ENCODE results near the gene MTURN. TPM values are rescaled to one million over a fixed set of nuclear protein-coding genes. Genes with fewer than 3 reads are reported as not detected.

The MTURN gene
- total RNA-seq, 2 experiments from 2014 or later, result 38.4 to 38.9 TPM

- Mint-ChIP-seq H3K4me3 (peak overlapping the region; percentile 91), H3K4me1 (ENCODE audit: low read depth) (peaks cover 20% of the 10 kb centered on the region), H3K27ac (peak overlapping the region; percentile 89), H3K27me3 (peaks cover 6% of the 10 kb centered on the region), H3K36me3 (ENCODE audit: low read depth) (peaks cover 17% of the 10 kb centered on the region), H3K9me3 (no peaks in the 10 kb centered on the region)
- CTCF ChIA-PET, result no interaction called here
- Histone ChIP-seq H3K36me3 (ENCODE audit: insufficient read depth, low read length) (no peaks in the 10 kb centered on the region), H3K9me3 (ENCODE audit: control insufficient read depth in 1 of 2, insufficient read depth in 1 of 2, low read length in 2 of 2) (no peaks in the 10 kb centered on the region), H3K4me1 (ENCODE audit: insufficient read depth, low read length) (peaks cover 20% of the 10 kb centered on the region), H3K4me3 (ENCODE audit: low read length) (peak overlapping the region; percentile 94), H3K27ac (ENCODE audit: low read depth in 1 of 2, low read length in 2 of 2) (no peak overlapping the region), H3K27me3 (ENCODE audit: control insufficient read depth in 1 of 2, insufficient read depth in 2 of 2, low read length in 2 of 2) (no peaks in the 10 kb centered on the region)
- intact Hi-C loops (cut with DNase I, micrococcal nuclease), result loop anchor here (2.0 to 10.0 kb wide), 4 partner anchors 105 to 219 kb away; partner anchors contain the start of genes FKBP14 (in 1 of the 2), PLEKHA8 (in 1 of the 2) and ZNRF2 (in 1 of the 2)
- POLR2A ChIA-PET, result interaction anchor here (0.7 to 2.7 kb wide), 15 partner anchors 12 to 459 kb away, joined by 3 to 14 read pairs (median 5); partner anchors contain the start of genes FKBP14, NOD1 and ZNRF2
- ATAC-seq (ENCODE audit: poor library complexity) (peak; percentile 43), DNase-seq (peak; percentile 40 to 82 (median 57))
- TF ChIP-seq, protein P1, sequence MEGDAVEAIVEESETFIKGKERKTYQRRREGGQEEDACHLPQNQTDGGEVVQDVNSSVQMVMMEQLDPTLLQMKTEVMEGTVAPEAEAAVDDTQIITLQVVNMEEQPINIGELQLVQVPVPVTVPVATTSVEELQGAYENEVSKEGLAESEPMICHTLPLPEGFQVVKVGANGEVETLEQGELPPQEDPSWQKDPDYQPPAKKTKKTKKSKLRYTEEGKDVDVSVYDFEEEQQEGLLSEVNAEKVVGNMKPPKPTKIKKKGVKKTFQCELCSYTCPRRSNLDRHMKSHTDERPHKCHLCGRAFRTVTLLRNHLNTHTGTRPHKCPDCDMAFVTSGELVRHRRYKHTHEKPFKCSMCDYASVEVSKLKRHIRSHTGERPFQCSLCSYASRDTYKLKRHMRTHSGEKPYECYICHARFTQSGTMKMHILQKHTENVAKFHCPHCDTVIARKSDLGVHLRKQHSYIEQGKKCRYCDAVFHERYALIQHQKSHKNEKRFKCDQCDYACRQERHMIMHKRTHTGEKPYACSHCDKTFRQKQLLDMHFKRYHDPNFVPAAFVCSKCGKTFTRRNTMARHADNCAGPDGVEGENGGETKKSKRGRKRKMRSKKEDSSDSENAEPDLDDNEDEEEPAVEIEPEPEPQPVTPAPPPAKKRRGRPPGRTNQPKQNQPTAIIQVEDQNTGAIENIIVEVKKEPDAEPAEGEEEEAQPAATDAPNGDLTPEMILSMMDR (IDR thresholded peaks at IDR 0.05), result no peak
Measured at GRCh38 chr7:30135301-30136116, 723 bp downstream of the MTURN start.

DNA sequence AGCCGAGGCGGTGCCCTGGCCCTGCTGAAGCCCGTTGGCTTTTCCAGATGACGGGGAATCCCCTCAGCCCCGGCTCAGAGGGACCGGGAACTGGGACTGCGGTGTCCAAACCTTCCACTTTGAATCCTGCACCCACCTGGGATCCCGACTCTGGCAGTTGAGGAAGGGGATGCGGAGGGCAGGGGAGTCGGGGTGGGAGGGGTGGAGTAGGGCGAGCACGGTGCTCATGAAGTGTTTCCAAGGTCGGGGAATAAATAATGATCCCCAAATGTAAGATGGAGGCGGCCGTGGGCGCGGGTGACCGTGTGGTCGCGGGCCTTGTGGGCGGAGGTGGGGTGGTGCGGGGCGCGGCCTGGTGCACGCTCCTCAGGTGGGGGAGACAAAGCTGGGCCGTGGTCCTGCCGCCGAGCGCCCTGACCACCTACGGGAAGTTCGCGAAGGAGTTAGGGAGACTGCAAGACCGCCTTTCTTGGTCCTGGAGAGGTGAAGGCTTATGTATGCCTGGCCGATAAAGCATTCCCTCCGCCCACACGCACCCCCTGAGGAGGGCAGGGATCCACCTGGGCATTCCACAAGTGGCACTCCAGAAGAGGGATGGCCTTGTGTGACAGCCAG lies 1.4 kb downstream of the MTURN start:
- intact Hi-C loops (cut with DNase I, micrococcal nuclease), result loop anchor here (10.0 kb wide), 3 partner anchors 111 to 219 kb away; partner anchors contain the start of genes FKBP14 (in 1 of the 2), PLEKHA8 (in 1 of the 2) and ZNRF2 (in 1 of the 2)
- Histone ChIP-seq H3K36me3 (ENCODE audit: insufficient read depth, low read length) (no peaks in the 10 kb centered on the region), H3K4me1 (ENCODE audit: insufficient read depth, low read length) (peaks cover 20% of the 10 kb centered on the region), H3K4me3 (ENCODE audit: low read length) (peak overlapping the region; percentile 94), H3K27ac (ENCODE audit: low read depth in 1 of 2, low read length in 2 of 2) (no peak overlapping the region), H3K27me3 (ENCODE audit: control insufficient read depth in 1 of 2, insufficient read depth in 2 of 2, low read length in 2 of 2) (no peaks in the 10 kb centered on the region), H3K9me3 (ENCODE audit: control insufficient read depth in 1 of 2, insufficient read depth in 1 of 2, low read length in 2 of 2) (no peaks in the 10 kb centered on the region)
- TF ChIP-seq, protein P1 (IDR thresholded peaks at IDR 0.05), result no peak
- ATAC-seq (ENCODE audit: poor library complexity) (no peak), DNase-seq (peak in 1 of 14 experiments; percentile 34)
- ChIA-PET POLR2A (interaction anchor here (0.8 to 2.7 kb wide), 9 partner anchors 13 to 212 kb away, joined by 3 to 14 read pairs (median 5); partner anchors contain the start of gene ZNRF2), CTCF (no interaction called here)
- H3K9me3 Mint-ChIP-seq, result no peaks in the 10 kb centered on the region
- H3K36me3 Mint-ChIP-seq (ENCODE audit: low read depth), result peaks cover 17% of the 10 kb centered on the region
- peak overlapping the region; percentile 91 for H3K4me3 Mint-ChIP-seq
- peaks cover under 1% of the 10 kb centered on the region for H3K27me3 Mint-ChIP-seq
- H3K4me1 Mint-ChIP-seq (ENCODE audit: low read depth), result peaks cover 20% of the 10 kb centered on the region
- H3K27ac Mint-ChIP-seq, result peak overlapping the region; percentile 88

DNA sequence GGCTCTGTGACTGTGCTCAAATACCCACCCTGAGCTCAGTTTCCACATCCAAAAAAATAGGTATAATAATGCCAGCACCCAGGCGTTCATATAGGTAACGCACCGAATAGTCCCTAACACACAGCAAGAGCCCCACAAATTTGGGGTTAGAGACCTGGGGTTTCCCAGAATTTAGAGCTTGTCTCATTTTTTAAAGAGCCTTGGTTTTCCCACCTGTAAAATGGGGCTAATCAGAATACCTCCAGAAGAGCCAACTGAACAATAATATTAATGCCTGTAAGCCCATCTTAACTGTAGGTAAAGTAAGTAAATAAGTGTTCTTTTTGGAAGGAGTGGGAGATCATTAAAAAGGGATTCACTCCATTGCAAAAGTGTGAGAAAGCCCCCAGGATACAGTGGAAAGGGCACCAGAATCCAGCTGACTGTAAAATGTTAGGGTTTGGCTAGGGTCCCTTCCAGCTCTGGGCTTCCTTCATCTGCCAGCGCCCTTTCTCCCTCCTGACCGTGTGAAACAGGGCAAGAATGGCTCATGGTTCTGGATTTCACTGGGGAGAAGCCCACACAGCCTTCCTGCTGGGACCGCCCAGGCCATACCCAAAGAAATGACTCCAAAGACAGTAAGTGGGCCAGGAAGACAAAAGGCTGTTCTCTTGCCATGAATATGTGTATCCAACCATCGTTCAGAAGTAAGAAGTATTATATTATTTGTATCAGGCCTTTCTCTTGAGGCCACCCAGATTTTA lies 2.1 kb downstream of the MTURN start:
- Histone ChIP-seq H3K27ac (ENCODE audit: low read depth in 1 of 2, low read length in 2 of 2) (no peak overlapping the region), H3K36me3 (ENCODE audit: insufficient read depth, low read length) (no peaks in the 10 kb centered on the region), H3K4me1 (ENCODE audit: insufficient read depth, low read length) (peaks cover 20% of the 10 kb centered on the region), H3K27me3 (ENCODE audit: control insufficient read depth in 1 of 2, insufficient read depth in 2 of 2, low read length in 2 of 2) (no peaks in the 10 kb centered on the region), H3K9me3 (ENCODE audit: control insufficient read depth in 1 of 2, insufficient read depth in 1 of 2, low read length in 2 of 2) (no peaks in the 10 kb centered on the region), H3K4me3 (ENCODE audit: low read length) (no peak overlapping the region)
- DNase-seq, result no peak
- ATAC-seq (ENCODE audit: poor library complexity), result no peak
- Mint-ChIP-seq H3K4me1 (ENCODE audit: low read depth) (peaks cover 20% of the 10 kb centered on the region), H3K4me3 (peak overlapping the region; percentile 91), H3K36me3 (ENCODE audit: low read depth) (peaks cover 17% of the 10 kb centered on the region), H3K27ac (peak overlapping the region; percentile 72), H3K9me3 (no peaks in the 10 kb centered on the region), H3K27me3 (no peaks in the 10 kb centered on the region)
- TF ChIP-seq, protein P1 (IDR thresholded peaks at IDR 0.05), result no peak
- intact Hi-C loops (cut with DNase I, micrococcal nuclease), result loop anchor here (10.0 kb wide), 3 partner anchors 112 to 218 kb away; partner anchors contain the start of genes FKBP14 (in 1 of the 2), PLEKHA8 (in 1 of the 2) and ZNRF2 (in 1 of the 2)
- POLR2A ChIA-PET, result interaction anchor here (0.8 to 2.7 kb wide), 4 partner anchors 12 to 186 kb away, joined by 3 to 13 read pairs (median 3); no protein-coding TSS in a partner anchor
- CTCF ChIA-PET, result no interaction called here

Measured in CD4-positive, alpha-beta T cell (primary cell).